PC-9 (cell line): ENCODE results near the gene PRDM16. TPM values are rescaled to one million over a fixed set of nuclear protein-coding genes. Genes with fewer than 3 reads are reported as not detected.

Experiments
- BruUV-seq: library from RNA; stranded (reverse); fragments of 400-500 nt; replicated peaks from 2 replicates; lab custom pipeline; 2021; lab: Mats Ljungman, UMichigan
- CTCF ChIA-PET: fragments of 300-600 bp; sonication (Branson Sonifier 250); formaldehyde crosslinking; loops from one replicate; lab custom pipeline; 2022; ENCODE audit warnings: antibody characterized with exemption; lab: Charles Lee
- POLR2A ChIA-PET: fragments of 300-600 bp; sonication (Branson Sonifier 250); formaldehyde crosslinking; loops from one replicate; lab custom pipeline; 2022; ENCODE audit warnings: antibody characterized with exemption; ENCODE audit not compliant: unreplicated experiment; lab: Charles Lee
- DNase-seq, 2 experiments: peaks; one replicate each; pipeline versions ENCODE4 v3.0.0 to v3.0.0-alpha.2; 2015 to 2022; ENCODE audit warnings: mixed read lengths in 1 of 2
- H2AFZ ChIP-seq: fragments of 200-600 bp; sonication (generic); 2 replicates; pipeline ENCODE4 v1.8.1; 2017; ENCODE audit warnings: antibody characterized with exemption
- H3F3A ChIP-seq: fragments of 200-600 bp; sonication (generic); 2 replicates; pipeline ENCODE4 v1.8.1; 2017; ENCODE audit warnings: antibody characterized with exemption, mild to moderate bottlenecking, low read depth; ENCODE audit not compliant: insufficient read depth
- H3K27ac ChIP-seq: fragments of 200-600 bp; sonication (generic); 2 replicates; pipeline ENCODE4 v1.6.1; 2016; ENCODE audit warnings: mixed run types
- H3K27me3 ChIP-seq: fragments of 200-600 bp; sonication (generic); 2 replicates; pipeline ENCODE4 v1.6.1; 2016; ENCODE audit warnings: low read depth, mixed run types; ENCODE audit not compliant: insufficient read depth
- H3K36me3 ChIP-seq: fragments of 200-600 bp; sonication (generic); 2 replicates; pipeline ENCODE4 v1.6.1; 2016; ENCODE audit warnings: low read depth, mixed run types
- H3K4me1 ChIP-seq: fragments of 200-600 bp; sonication (generic); replicated peaks from 2 replicates; pipeline ENCODE4 v1.6.1; 2016; ENCODE audit warnings: mixed run types; ENCODE audit not compliant: insufficient read depth
- H3K4me2 ChIP-seq: fragments of 200-600 bp; sonication (generic); 2 replicates; pipeline ENCODE4 v1.6.1; 2017; ENCODE audit warnings: mixed run types
- H3K4me3 ChIP-seq: fragments of 200-600 bp; sonication (generic); 2 replicates; pipeline ENCODE4 v1.6.1; 2016; ENCODE audit warnings: mixed run types
- H3K79me2 ChIP-seq: fragments of 200-600 bp; sonication (generic); 2 replicates; pipeline ENCODE4 v1.6.1; 2017; ENCODE audit warnings: low read depth, mixed run types
- H3K9me2 ChIP-seq: fragments of 200-600 bp; sonication (generic); 2 replicates; pipeline ENCODE4 v1.8.1; 2017; ENCODE audit warnings: mild to moderate bottlenecking; ENCODE audit not compliant: insufficient read depth
- H3K9me3 ChIP-seq: fragments of 200-600 bp; sonication (generic); 2 replicates; pipeline ENCODE4 v1.8.1; 2016; ENCODE audit warnings: low read depth; ENCODE audit not compliant: insufficient read depth
- H4K20me1 ChIP-seq: fragments of 200-600 bp; sonication (generic); 2 replicates; pipeline ENCODE4 v1.8.1; 2017; ENCODE audit not compliant: insufficient read depth
- CTCF ChIP-seq: fragments of 200-600 bp; sonication (generic); conservative IDR thresholded peaks from 2 replicates; pipeline ENCODE4 v1.6.1; 2017; ENCODE audit warnings: mixed run types, antibody characterized with exemption, mild to moderate bottlenecking, moderate library complexity
- EZH2 ChIP-seq: fragments of 200-600 bp; sonication (generic); IDR thresholded peaks from 2 replicates; pipeline ENCODE4 v1.8.0; 2017; ENCODE audit warnings: antibody characterized with exemption, low read depth
- intact Hi-C: fragments of 100-400 bp; cut with micrococcal nuclease; formaldehyde crosslinking; loops from one replicate; pipeline ENCODE4 v1.10.0; 2022; ENCODE audit not compliant: unreplicated experiment
- total RNA-seq: library from RNA; stranded (reverse); gene quantifications from 2 replicates; pipeline ENCODE4 v1.2.3, GENCODE V29; 2021

The PRDM16 gene
- total RNA-seq, 1 experiment from 2014 or later = not detected

- Histone ChIP-seq H3K9me2 (no peaks in the 10 kb centered on the region), H3K27me3 (peaks cover 98% of the 10 kb centered on the region), H2AFZ (no peak overlapping the region), H3K4me3 (no peak overlapping the region), H3K36me3 (no peaks in the 10 kb centered on the region), H3K27ac (no peak overlapping the region), H3K4me2 (no peak overlapping the region), H4K20me1 (no peaks in the 10 kb centered on the region), H3K4me1 (no peaks in the 10 kb centered on the region), H3K79me2 (no peaks in the 10 kb centered on the region), H3F3A (no peaks in the 10 kb centered on the region), H3K9me3 (no peaks in the 10 kb centered on the region)
- no TSS peak for BruUV-seq
- TF ChIP-seq CTCF (no peak), EZH2 (no peak)
- CTCF ChIA-PET = no interaction called here
- intact Hi-C loops = no loop called here
- DNase-seq = no peak
- POLR2A ChIA-PET = no interaction called here
Observed at GRCh38 chr1:3141836-3142235, 72.8 kb downstream of the PRDM16 start.

- Histone ChIP-seq H3K4me3 (no peak overlapping the region), H3K36me3 (no peaks in the 10 kb centered on the region), H3K79me2 (no peaks in the 10 kb centered on the region), H3K4me2 (no peak overlapping the region), H3F3A (no peaks in the 10 kb centered on the region), H3K27ac (no peak overlapping the region), H3K27me3 (peaks cover 98% of the 10 kb centered on the region), H4K20me1 (no peaks in the 10 kb centered on the region), H3K4me1 (no peaks in the 10 kb centered on the region), H3K9me3 (no peaks in the 10 kb centered on the region), H2AFZ (no peak overlapping the region), H3K9me2 (no peaks in the 10 kb centered on the region)
- TF ChIP-seq EZH2 (no peak), CTCF (no peak)
- CTCF ChIA-PET = no interaction called here
- intact Hi-C loops = no loop called here
- POLR2A ChIA-PET = no interaction called here
- DNase-seq = no peak
- no TSS peak for BruUV-seq
Observed at GRCh38 chr1:3142236-3142635, 73.2 kb downstream of the PRDM16 start.

GRCh38 chr1:3142751-3143150 is 73.7 kb downstream of the PRDM16 start:
- H4K20me1 ChIP-seq = no peaks in the 10 kb centered on the region
- no peak overlapping the region for H3K4me3 ChIP-seq
- H3F3A ChIP-seq = no peaks in the 10 kb centered on the region
- H3K4me2 ChIP-seq = no peak overlapping the region
- peaks cover 98% of the 10 kb centered on the region for H3K27me3 ChIP-seq
- ChIA-PET CTCF (no interaction called here), POLR2A (no interaction called here)
- H3K9me3 ChIP-seq = no peaks in the 10 kb centered on the region
- no peaks in the 10 kb centered on the region for H3K4me1 ChIP-seq
- H2AFZ ChIP-seq = no peak overlapping the region
- intact Hi-C loops = no loop called here
- no peak overlapping the region for H3K27ac ChIP-seq
- H3K79me2 ChIP-seq = no peaks in the 10 kb centered on the region
- no peak for DNase-seq
- no peak for TF ChIP-seq EZH2
- TF ChIP-seq CTCF = no peak
- no TSS peak for BruUV-seq
- H3K36me3 ChIP-seq = no peaks in the 10 kb centered on the region
- no peaks in the 10 kb centered on the region for H3K9me2 ChIP-seq
